ENCODE data around the gene ZNF664.

The ZNF664 gene

DNA sequence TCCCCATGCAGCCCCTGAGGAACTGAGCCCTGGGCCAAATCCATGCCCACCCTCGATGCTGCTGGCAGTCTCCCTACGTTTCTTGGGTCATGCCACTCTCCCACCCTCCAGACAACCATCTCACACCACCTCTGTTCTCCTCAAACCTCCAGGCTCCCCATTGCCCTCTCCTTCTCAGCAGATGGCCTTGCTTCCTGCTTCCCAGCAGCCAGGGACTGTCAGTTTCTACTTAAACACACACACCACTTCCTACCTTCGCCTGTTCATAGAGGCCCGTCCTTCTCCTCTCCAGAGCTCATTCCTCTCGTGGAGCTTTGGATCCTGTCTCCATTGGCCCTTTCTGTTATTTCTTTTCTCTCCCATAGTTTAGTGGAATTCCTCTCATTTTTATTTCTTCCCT lies 27.1 kb downstream of the ZNF664 start:
- no peak overlapping the region for H3K4me3 ChIP-seq (ENCODE audit: low read depth in 1 of 2, low read length in 2 of 2)
- TF ChIP-seq EZH2 (IDR thresholded peaks at IDR 0.05; ENCODE audit: borderline replicate concordance, low read depth, low read length, severe bottlenecking), result no peak
- TF ChIP-seq, protein P1, sequence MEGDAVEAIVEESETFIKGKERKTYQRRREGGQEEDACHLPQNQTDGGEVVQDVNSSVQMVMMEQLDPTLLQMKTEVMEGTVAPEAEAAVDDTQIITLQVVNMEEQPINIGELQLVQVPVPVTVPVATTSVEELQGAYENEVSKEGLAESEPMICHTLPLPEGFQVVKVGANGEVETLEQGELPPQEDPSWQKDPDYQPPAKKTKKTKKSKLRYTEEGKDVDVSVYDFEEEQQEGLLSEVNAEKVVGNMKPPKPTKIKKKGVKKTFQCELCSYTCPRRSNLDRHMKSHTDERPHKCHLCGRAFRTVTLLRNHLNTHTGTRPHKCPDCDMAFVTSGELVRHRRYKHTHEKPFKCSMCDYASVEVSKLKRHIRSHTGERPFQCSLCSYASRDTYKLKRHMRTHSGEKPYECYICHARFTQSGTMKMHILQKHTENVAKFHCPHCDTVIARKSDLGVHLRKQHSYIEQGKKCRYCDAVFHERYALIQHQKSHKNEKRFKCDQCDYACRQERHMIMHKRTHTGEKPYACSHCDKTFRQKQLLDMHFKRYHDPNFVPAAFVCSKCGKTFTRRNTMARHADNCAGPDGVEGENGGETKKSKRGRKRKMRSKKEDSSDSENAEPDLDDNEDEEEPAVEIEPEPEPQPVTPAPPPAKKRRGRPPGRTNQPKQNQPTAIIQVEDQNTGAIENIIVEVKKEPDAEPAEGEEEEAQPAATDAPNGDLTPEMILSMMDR (IDR thresholded peaks at IDR 0.05; ENCODE audit: borderline replicate concordance, extremely low read depth, low read length, poor library complexity, severe bottlenecking), result no peak
- no peak for DNase-seq
- H3K27ac ChIP-seq (ENCODE audit: low read length), result no peak overlapping the region
- peaks cover 52% of the 10 kb centered on the region; the same call in 1 of the 2 replicates for H4K20me1 ChIP-seq (ENCODE audit: insufficient read depth, low read length)
- H3K4me2 ChIP-seq (ENCODE audit: insufficient read depth, low read length), result no peak overlapping the region
- H2AFZ ChIP-seq (ENCODE audit: low read depth, low read length), result no peak overlapping the region
- H3K4me1 ChIP-seq (ENCODE audit: insufficient read depth, low read length), result no peaks in the 10 kb centered on the region
- H3K9me3 ChIP-seq (ENCODE audit: insufficient read depth, low read length, severe bottlenecking), result no peaks in the 10 kb centered on the region
- H3K79me2 ChIP-seq (ENCODE audit: insufficient read depth, low read length), result peaks cover 56% of the 10 kb centered on the region
- H3K9ac ChIP-seq (ENCODE audit: low read depth, low read length), result no peak overlapping the region
- no peak for ATAC-seq (ENCODE audit: insufficient read depth, low read depth)
- H3K36me3 ChIP-seq (ENCODE audit: insufficient read depth, low read length), result peaks cover 79% of the 10 kb centered on the region
- no peaks in the 10 kb centered on the region for H3K27me3 ChIP-seq (ENCODE audit: insufficient read depth, low read length, poor library complexity)

DNA sequence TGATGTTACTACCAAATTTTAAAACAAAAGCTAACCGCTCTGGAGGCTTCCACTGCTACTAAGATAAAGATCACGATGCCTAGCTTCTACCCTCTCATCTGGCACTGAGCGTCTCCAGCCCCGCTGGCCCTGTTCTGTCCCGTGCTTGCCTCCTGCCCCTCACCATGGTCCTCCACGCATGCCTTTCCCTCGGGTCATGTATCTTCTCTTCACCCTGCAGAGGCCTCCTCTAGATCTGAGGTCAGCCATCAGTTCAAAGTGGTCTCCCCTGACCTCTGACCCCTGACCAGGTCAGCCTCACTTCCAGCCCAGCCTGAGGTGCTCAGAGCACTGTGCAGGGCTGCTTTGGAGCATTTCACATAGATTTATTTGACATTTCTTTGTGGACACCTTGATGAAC lies 28.3 kb downstream of the ZNF664 start:
- no peak overlapping the region for H3K9ac ChIP-seq (ENCODE audit: low read depth, low read length)
- H3K79me2 ChIP-seq (ENCODE audit: insufficient read depth, low read length), result peaks cover 50% of the 10 kb centered on the region
- H3K4me3 ChIP-seq (ENCODE audit: low read depth in 1 of 2, low read length in 2 of 2), result no peak overlapping the region
- no peak overlapping the region for H3K27ac ChIP-seq (ENCODE audit: low read length)
- H2AFZ ChIP-seq (ENCODE audit: low read depth, low read length), result no peak overlapping the region
- no peak overlapping the region for H3K4me2 ChIP-seq (ENCODE audit: insufficient read depth, low read length)
- ATAC-seq (ENCODE audit: insufficient read depth, low read depth) (no peak), DNase-seq (no peak)
- TF ChIP-seq EZH2 (IDR thresholded peaks at IDR 0.05; ENCODE audit: borderline replicate concordance, low read depth, low read length, severe bottlenecking), result no peak
- TF ChIP-seq, protein P1 (IDR thresholded peaks at IDR 0.05; ENCODE audit: borderline replicate concordance, extremely low read depth, low read length, poor library complexity, severe bottlenecking), result no peak
- no peaks in the 10 kb centered on the region for H3K27me3 ChIP-seq (ENCODE audit: insufficient read depth, low read length, poor library complexity)
- peaks cover 47% of the 10 kb centered on the region; the same call in 1 of the 2 replicates for H4K20me1 ChIP-seq (ENCODE audit: insufficient read depth, low read length)
- no peaks in the 10 kb centered on the region for H3K9me3 ChIP-seq (ENCODE audit: insufficient read depth, low read length, severe bottlenecking)
- H3K4me1 ChIP-seq (ENCODE audit: insufficient read depth, low read length), result no peaks in the 10 kb centered on the region
- peaks cover 78% of the 10 kb centered on the region for H3K36me3 ChIP-seq (ENCODE audit: insufficient read depth, low read length)

DNA sequence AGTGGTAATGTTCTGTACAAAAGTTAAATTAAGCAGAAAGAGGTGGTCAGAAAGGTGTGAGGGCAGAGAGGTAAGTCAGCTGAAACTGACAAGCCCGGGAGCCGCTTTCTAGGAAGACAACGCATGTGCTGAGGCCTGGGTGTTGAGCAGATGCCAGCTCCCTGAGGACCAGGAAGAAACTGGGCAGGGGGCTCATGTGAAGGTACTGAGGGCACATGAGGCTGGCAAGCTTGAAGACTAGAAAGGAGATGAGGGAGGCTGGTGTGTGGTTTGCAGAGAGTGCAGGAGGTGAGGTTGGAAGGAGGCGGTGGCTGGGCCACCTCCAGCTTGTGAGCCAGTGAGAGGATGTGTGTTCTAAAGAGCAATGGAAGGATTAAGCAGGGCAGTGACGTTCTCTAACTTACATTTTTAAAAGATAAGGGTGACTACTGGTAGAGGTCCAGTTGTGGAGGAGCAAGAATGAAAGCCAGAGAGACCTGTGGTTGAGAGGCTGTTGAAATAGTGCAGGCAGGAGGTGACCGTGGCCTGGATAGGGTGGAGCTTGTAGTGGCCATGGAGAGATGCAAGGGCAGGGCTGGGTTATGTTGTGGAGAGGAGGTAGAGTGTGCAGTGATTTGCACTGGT lies 29.1 kb downstream of the ZNF664 start:
- Histone ChIP-seq H3K9ac (ENCODE audit: low read depth, low read length) (no peak overlapping the region), H3K9me3 (ENCODE audit: insufficient read depth, low read length, severe bottlenecking) (no peaks in the 10 kb centered on the region), H3K27me3 (ENCODE audit: insufficient read depth, low read length, poor library complexity) (no peaks in the 10 kb centered on the region), H3K27ac (ENCODE audit: low read length) (no peak overlapping the region), H3K4me1 (ENCODE audit: insufficient read depth, low read length) (no peaks in the 10 kb centered on the region), H3K36me3 (ENCODE audit: insufficient read depth, low read length) (peaks cover 83% of the 10 kb centered on the region), H2AFZ (ENCODE audit: low read depth, low read length) (no peak overlapping the region), H3K4me3 (ENCODE audit: low read depth in 1 of 2, low read length in 2 of 2) (no peak overlapping the region), H3K4me2 (ENCODE audit: insufficient read depth, low read length) (no peak overlapping the region), H4K20me1 (ENCODE audit: insufficient read depth, low read length) (peaks cover 51% of the 10 kb centered on the region), H3K79me2 (ENCODE audit: insufficient read depth, low read length) (peaks cover 50% of the 10 kb centered on the region)
- no peak for TF ChIP-seq EZH2 (IDR thresholded peaks at IDR 0.05; ENCODE audit: borderline replicate concordance, low read depth, low read length, severe bottlenecking)
- TF ChIP-seq, protein P1 (IDR thresholded peaks at IDR 0.05; ENCODE audit: borderline replicate concordance, extremely low read depth, low read length, poor library complexity, severe bottlenecking), result no peak
- ATAC-seq (ENCODE audit: insufficient read depth, low read depth), result no peak
- no peak for DNase-seq

Data from DND-41 (cell line).